B cell (primary cell): ENCODE data around the gene SNX11. TPM values are rescaled to one million over a fixed set of nuclear protein-coding genes. Genes with fewer than 3 reads are reported as not detected.

Source experiments
- ATAC-seq: fragments of 200-7000 bp; cut with Tn5 transposase; one replicate; pipeline ENCODE4 v1.10.0; 2021; ENCODE audit warnings: low read depth, mild to moderate bottlenecking, moderate number of reproducible peaks, moderate library complexity
- CTCF ChIA-PET: fragments of 350-600 bp; sonication (Branson Sonifier 250); formaldehyde crosslinking; loops from one replicate; lab custom pipeline; 2021; ENCODE audit warnings: antibody characterized with exemption, inconsistent platforms; lab: Charles Lee
- POLR2A ChIA-PET: fragments of 350-600 bp; sonication (Branson Sonifier 250); formaldehyde crosslinking; loops from one replicate; lab custom pipeline; 2021; ENCODE audit warnings: antibody characterized with exemption; lab: Charles Lee
- DNase-seq: peaks from one replicate; pipeline ENCODE4 v3.0.0; 2013
- H2AFZ ChIP-seq: 2 replicates; pipeline ENCODE4 v1.6.1; 2012; ENCODE audit warnings: mild to moderate bottlenecking, low read depth, low read length; ENCODE audit not compliant: insufficient read depth, poor library complexity, severe bottlenecking
- H3K27ac ChIP-seq, 2 donors: 1 replicate in 1 of 2; 2 replicates in 1 of 2; pipeline ENCODE4 v1.5.1; 2012 to 2013; ENCODE audit warnings: low read length in 2 of 2, mild to moderate bottlenecking in 2 of 2, moderate library complexity in 1 of 2
- H3K27me3 ChIP-seq, 4 experiments: fragments of 200-600 bp in 1 of 4; sonication (generic) in 1 of 4; replicated peaks in 1 of 4; 1 replicate in 2 of 4; 2 replicates in 2 of 4; pipeline versions ENCODE4 v1.6.1 to v1.7.0; 2013 to 2016; ENCODE audit warnings: low read length in 3 of 4, mild to moderate bottlenecking in 2 of 4, mixed read lengths in 1 of 4, moderate library complexity in 1 of 4; ENCODE audit not compliant: insufficient read depth in 4 of 4, control insufficient read depth in 3 of 4; ENCODE audit errors: control extremely low read depth in 1 of 4
- H3K36me3 ChIP-seq, 2 experiments: replicated peaks in 1 of 2; 1 replicate in 1 of 2; 2 replicates in 1 of 2; pipeline versions ENCODE4 v1.6.1 to v1.7.1; 2013; ENCODE audit warnings: low read length in 1 of 2; ENCODE audit not compliant: insufficient read depth in 2 of 2, control insufficient read depth in 1 of 2; ENCODE audit errors: control extremely low read depth in 1 of 2, extremely low read depth in 1 of 2
- H3K4me1 ChIP-seq, 2 donors: fragments of 200-600 bp in 1 of 2; sonication (generic) in 1 of 2; 1 replicate in 1 of 2; 2 replicates in 1 of 2; pipeline versions ENCODE4 v1.5.1 to v1.6.1; 2013 to 2017; ENCODE audit warnings: low read length in 2 of 2; ENCODE audit not compliant: control insufficient read depth in 2 of 2, insufficient read depth in 2 of 2
- H3K4me2 ChIP-seq: replicated peaks from 2 replicates; pipeline ENCODE3; 2012; ENCODE audit warnings: mild to moderate bottlenecking, low read depth, low read length; ENCODE audit not compliant: poor library complexity, severe bottlenecking
- H3K4me3 ChIP-seq, 5 experiments: fragments of 200-600 bp in 1 of 5; sonication (generic) in 1 of 5; 1 replicate in 3 of 5; 2 replicates in 2 of 5; pipeline versions ENCODE4 v1.5.1 to v1.7.0; 2011 to 2016; ENCODE audit warnings: low read length in 4 of 5, mild to moderate bottlenecking in 4 of 5, low read depth in 2 of 5, control low read depth in 1 of 5, moderate library complexity in 1 of 5; ENCODE audit not compliant: insufficient read depth in 1 of 5; ENCODE audit errors: control extremely low read depth in 1 of 5, extremely low read depth in 1 of 5
- H3K79me2 ChIP-seq: fragments of 200-600 bp; sonication (generic); one replicate; pipeline ENCODE4 v1.6.0; 2016; ENCODE audit warnings: low read length; ENCODE audit not compliant: control insufficient read depth, insufficient read depth
- H3K9ac ChIP-seq: fragments of 200-600 bp; sonication (generic); 2 replicates; pipeline ENCODE4 v1.6.1; 2017; ENCODE audit warnings: mild to moderate bottlenecking, low read length, moderate library complexity
- H3K9me3 ChIP-seq, 3 donors: one replicate each; pipeline versions ENCODE4 v1.6.1 to v1.7.1; 2013; ENCODE audit warnings: low read length in 2 of 3; ENCODE audit not compliant: control insufficient read depth in 2 of 3, insufficient read depth in 1 of 3; ENCODE audit errors: control extremely low read depth in 1 of 3
- H4K20me1 ChIP-seq: 2 replicates; pipeline ENCODE4 v1.6.0; 2012; ENCODE audit warnings: mild to moderate bottlenecking, low read length; ENCODE audit not compliant: insufficient read depth, control insufficient read depth, poor library complexity, severe bottlenecking
- H3K27ac Mint-ChIP-seq: one replicate; pipeline ENCODE4 v1.8.0; 2021; ENCODE audit warnings: mixed read lengths
- H3K27me3 Mint-ChIP-seq: one replicate; pipeline ENCODE4 v1.8.0; 2021; ENCODE audit warnings: mixed read lengths
- H3K4me1 Mint-ChIP-seq: one replicate; pipeline ENCODE4 v1.8.0; 2021; ENCODE audit warnings: mixed read lengths
- H3K4me3 Mint-ChIP-seq: one replicate; pipeline ENCODE4 v1.8.0; 2021; ENCODE audit warnings: mixed read lengths
- H3K9me3 Mint-ChIP-seq: one replicate; pipeline ENCODE4 v1.8.0; 2022; ENCODE audit warnings: mixed read lengths; ENCODE audit not compliant: insufficient read depth
- CTCF ChIP-seq: fragments of 200-600 bp; IDR thresholded peaks from one replicate; pipeline ENCODE4 v1.8.0; 2022; ENCODE audit warnings: antibody characterized with exemption, mild to moderate bottlenecking
- EZH2 ChIP-seq: IDR thresholded peaks from 2 replicates; pipeline ENCODE4 v1.6.1; 2012; ENCODE audit warnings: borderline replicate concordance, low read depth, mild to moderate bottlenecking, moderate library complexity, low read length; ENCODE audit not compliant: insufficient read depth, poor library complexity, severe bottlenecking
- WGBS: methylation state at CpG from one replicate; pipeline ENCODE4 v1.1.5; 2013; ENCODE audit warnings: missing lambda C conversion rate; ENCODE audit not compliant: insufficient coverage; 5-methylcytosine and 5-hydroxymethylcytosine counted together
- intact Hi-C: fragments of 100-400 bp; cut with micrococcal nuclease; formaldehyde crosslinking; loops from one replicate; pipeline ENCODE4 v1.10.0; 2022
- polyA plus RNA-seq: library from polyadenylated mRNA; depleted of rRNA; stranded (reverse); fragments of >200 nt; gene quantifications from 2 replicates; pipeline ENCODE4 v1.2.3, GENCODE V29; 2012
- total RNA-seq, 2 donors: library from RNA; stranded (reverse); fragments of 120-200 nt in 1 of 2; gene quantifications; 1 replicate in 1 of 2; 2 replicates in 1 of 2; pipeline versions ENCODE4 v1.2.3 to v1.2.4, GENCODE V29; 2013 to 2022

SNX11 gene
- total and polyA plus RNA-seq, 2 donors (not counting 1 experiment from before 2014, with no cell fraction given): 25.6 to 42.0 TPM

- DNase-seq: no peak
- Mint-ChIP-seq H3K4me3 (no peak overlapping the region), H3K27me3 (no peaks in the 10 kb centered on the region), H3K4me1 (peaks cover 15% of the 10 kb centered on the region), H3K27ac (no peak overlapping the region), H3K9me3 (no peaks in the 10 kb centered on the region)
- Histone ChIP-seq H3K27ac (no peak overlapping the region), H3K36me3 (peaks cover 0 to 5% of the 10 kb centered on the region in 2 experiments), H3K4me1 (no peaks in the 10 kb centered on the region), H3K9me3 (no peaks in the 10 kb centered on the region), H3K4me2 (no peak overlapping the region), H3K27me3 (no peaks in the 10 kb centered on the region), H3K4me3 (no peak overlapping the region), H3K79me2 (no peaks in the 10 kb centered on the region), H4K20me1 (no peaks in the 10 kb centered on the region), H3K9ac (no peak overlapping the region), H2AFZ (no peak overlapping the region)
- POLR2A ChIA-PET: no interaction called here
- 82% methylated on average over 2 of the region's 8 CpGs for WGBS
- ATAC-seq: no peak
- intact Hi-C loops: no loop called here
- CTCF ChIA-PET: no interaction called here
- TF ChIP-seq CTCF (no peak), EZH2 (no peak)
Observed at GRCh38 chr17:48144231-48144630, 36.7 kb downstream of the SNX11 start.

- 100% methylated on average over 2 of the region's 3 CpGs for WGBS
- Histone ChIP-seq H3K4me2 (no peak overlapping the region), H3K4me3 (no peak overlapping the region), H3K79me2 (no peaks in the 10 kb centered on the region), H2AFZ (no peak overlapping the region), H3K9ac (no peak overlapping the region), H3K9me3 (no peaks in the 10 kb centered on the region), H3K27me3 (no peaks in the 10 kb centered on the region), H4K20me1 (no peaks in the 10 kb centered on the region), H3K36me3 (peaks cover 0 to 5% of the 10 kb centered on the region in 2 experiments), H3K4me1 (no peaks in the 10 kb centered on the region), H3K27ac (no peak overlapping the region)
- DNase-seq (no peak), ATAC-seq (no peak)
- Mint-ChIP-seq H3K27ac (no peak overlapping the region), H3K4me1 (peaks cover 8% of the 10 kb centered on the region), H3K4me3 (no peak overlapping the region), H3K9me3 (no peaks in the 10 kb centered on the region), H3K27me3 (no peaks in the 10 kb centered on the region)
- intact Hi-C loops: no loop called here
- ChIA-PET POLR2A (no interaction called here), CTCF (no interaction called here)
- no peak for TF ChIP-seq CTCF
- TF ChIP-seq EZH2: no peak
Observed at GRCh38 chr17:48144976-48145798, 37.6 kb downstream of the SNX11 start.
